Measurements from ENCODE around the gene TMEM132E. TPM values are rescaled to one million over a fixed set of nuclear protein-coding genes. Genes with fewer than 3 reads are reported as not detected.

TMEM132E gene
- total and polyA plus RNA-seq, 2 of the 8 experiments (the other 6 are each of a cell fraction or from before 2014, with no cell fraction given) = 0.45 to 0.60 TPM

DNA sequence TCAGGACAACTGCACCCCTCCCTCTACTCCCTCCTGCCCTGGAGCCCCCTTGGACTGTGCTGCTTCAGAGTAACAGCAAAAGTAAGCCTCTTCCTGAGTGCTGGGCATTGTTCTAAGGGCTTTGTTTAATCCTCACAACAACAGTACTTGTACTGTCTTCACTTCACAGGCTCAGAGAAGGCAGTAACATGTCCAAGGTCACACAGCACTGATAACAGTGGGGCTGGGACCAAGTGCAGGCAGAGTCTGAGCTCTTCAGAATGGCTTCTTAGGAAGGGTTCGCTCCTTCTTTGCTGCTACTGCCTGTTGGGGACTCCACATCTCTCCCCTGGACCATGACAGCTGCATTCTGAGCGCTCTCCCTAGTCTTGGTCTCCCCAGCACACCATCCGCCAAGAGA lies 24.6 kb downstream of the TMEM132E start:
- H2BK120ac ChIP-seq (replicated peaks; ENCODE audit: low read depth, low read length) = no peak overlapping the region
- H3K4me3 ChIP-seq (ENCODE audit: extremely low read depth in 1 of 4, insufficient read depth in 2 of 4, low read depth in 3 of 4, low read length in 4 of 4) = no peak overlapping the region
- DNase-seq (ENCODE audit: low read depth in 1 of 2, low spot score in 2 of 2) (no peak), FAIRE-seq (no peak)
- H4K8ac ChIP-seq (ENCODE audit: extremely low read depth, insufficient read depth, low read length) = no peak overlapping the region
- no peak overlapping the region for H3K9ac ChIP-seq (replicated peaks in 1 of 4; ENCODE audit: extremely low read depth in 1 of 4, low read depth in 3 of 4, low read length in 3 of 4)
- no peak overlapping the region for H3K27ac ChIP-seq (ENCODE audit: low read depth, low read length)
- TF ChIP-seq, protein P1, sequence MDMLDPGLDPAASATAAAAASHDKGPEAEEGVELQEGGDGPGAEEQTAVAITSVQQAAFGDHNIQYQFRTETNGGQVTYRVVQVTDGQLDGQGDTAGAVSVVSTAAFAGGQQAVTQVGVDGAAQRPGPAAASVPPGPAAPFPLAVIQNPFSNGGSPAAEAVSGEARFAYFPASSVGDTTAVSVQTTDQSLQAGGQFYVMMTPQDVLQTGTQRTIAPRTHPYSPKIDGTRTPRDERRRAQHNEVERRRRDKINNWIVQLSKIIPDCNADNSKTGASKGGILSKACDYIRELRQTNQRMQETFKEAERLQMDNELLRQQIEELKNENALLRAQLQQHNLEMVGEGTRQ (IDR thresholded peaks at IDR 0.05; ENCODE audit: low read length) = no peak
- TF ChIP-seq RAD21 (IDR thresholded peaks at IDR 0.05 in 1 of 2, conservative IDR thresholded peaks at IDR 0.05 in 1 of 2; ENCODE audit: low read depth in 2 of 2, low read length in 2 of 2) (no peak), KDM1A (IDR thresholded peaks at IDR 0.05; ENCODE audit: borderline replicate concordance, low read length) (peak; percentile 33; the same call in 1 of the 2 replicates), JUN (IDR thresholded peaks at IDR 0.05; ENCODE audit: low read depth, low read length) (no peak)
- H3K79me1 ChIP-seq (ENCODE audit: low read depth, low read length) = no peaks in the 10 kb centered on the region
- H2BK15ac ChIP-seq (ENCODE audit: low read length) = peak overlapping the region; percentile 21; the same call in 1 of the 2 replicates
- no peaks in the 10 kb centered on the region for H3K36me3 ChIP-seq (ENCODE audit: control insufficient read depth in 2 of 4, insufficient read depth in 4 of 4, low read length in 3 of 4)
- no peak overlapping the region for H2AK5ac ChIP-seq (ENCODE audit: low read depth, low read length)
- 97% methylated on average over 3 of the region's 3 CpGs; no CpG with 5 or more reads in 1 of the 2 experiments for WGBS, 2 experiments (ENCODE audit: extremely low coverage in 1 of 2, insufficient coverage in 1 of 2, insufficient read length in 1 of 2, insufficient replicate concordance in 2 of 2, low coverage in 1 of 2, low lambda C conversion rate in 2 of 2, missing lambda C conversion rate in 1 of 2)
- H3K4ac ChIP-seq (replicated peaks; ENCODE audit: insufficient read length, low read depth, low read length) = no peak overlapping the region
- no peak overlapping the region for H3K23ac ChIP-seq (ENCODE audit: insufficient read length)
- no peak overlapping the region for H3K14ac ChIP-seq (ENCODE audit: insufficient read length)
- no peaks in the 10 kb centered on the region for H3K9me3 ChIP-seq (ENCODE audit: insufficient read depth in 2 of 2, low read depth in 1 of 2, low read length in 1 of 2)
- no peak overlapping the region for H2AFZ ChIP-seq (ENCODE audit: low read length)
- peaks cover 13 to 19% (median 17%) of the 10 kb centered on the region in 4 experiments for H3K4me1 ChIP-seq (replicated peaks in 1 of 4; ENCODE audit: control insufficient read depth in 3 of 4, insufficient read depth in 4 of 4, low read length in 3 of 4)
- H4K91ac ChIP-seq (replicated peaks; ENCODE audit: insufficient read length, low read length) = no peak overlapping the region
- ChIA-PET POLR2A (ENCODE audit: partially characterized antibody) (no interaction called here), CTCF (ENCODE audit: partially characterized antibody) (interaction anchor here (0.6 to 2.6 kb wide), 7 partner anchors 9 to 244 kb away, joined by 3 to 7 read pairs (median 3); no protein-coding TSS in a partner anchor)
- no peaks in the 10 kb centered on the region for H3K23me2 ChIP-seq (ENCODE audit: low read depth, low read length)
- H3K27me3 ChIP-seq (replicated peaks in 1 of 4; ENCODE audit: control insufficient read depth in 3 of 4, extremely low read depth in 1 of 4, insufficient read depth in 3 of 4, low read length in 3 of 4) = no peaks in the 10 kb centered on the region; a peak in 1 of 7 replicates
- H3K18ac ChIP-seq (ENCODE audit: extremely low read depth, low read length) = no peak overlapping the region
- no peaks in the 10 kb centered on the region for H3K79me2 ChIP-seq (ENCODE audit: control insufficient read depth in 1 of 2, insufficient read depth in 2 of 2, low read length in 2 of 2)
- no peak overlapping the region for H3K56ac ChIP-seq (replicated peaks; ENCODE audit: insufficient read length, low read depth, low read length)
- H2BK5ac ChIP-seq (ENCODE audit: low read depth, low read length) = no peak overlapping the region
- peak overlapping the region; percentile 81; the same call in 1 of the 2 replicates for H2BK12ac ChIP-seq (ENCODE audit: low read depth, low read length)
- H4K20me1 ChIP-seq (replicated peaks in 1 of 2; ENCODE audit: control insufficient read depth in 1 of 2, insufficient read depth in 2 of 2, low read length in 2 of 2) = no peaks in the 10 kb centered on the region
- H3K4me2 ChIP-seq (ENCODE audit: insufficient read depth in 1 of 2, low read depth in 2 of 2, low read length in 2 of 2) = no peak overlapping the region
- H4K5ac ChIP-seq (ENCODE audit: insufficient read length, low read depth, low read length) = no peak overlapping the region
- H2BK20ac ChIP-seq (ENCODE audit: low read length) = no peak overlapping the region

Measured in H1 (cell line).